ENCODE data around the gene NECAB3.
A peak's percentile ranks its signal among the peaks of the same experiment; 100 is the strongest.
"Not testable (repeated sequence)": the region's sequence is repeated elsewhere in the genome, so short reads cannot be mapped to it uniquely, and the experiment has no call there.

NECAB3 gene

DNA sequence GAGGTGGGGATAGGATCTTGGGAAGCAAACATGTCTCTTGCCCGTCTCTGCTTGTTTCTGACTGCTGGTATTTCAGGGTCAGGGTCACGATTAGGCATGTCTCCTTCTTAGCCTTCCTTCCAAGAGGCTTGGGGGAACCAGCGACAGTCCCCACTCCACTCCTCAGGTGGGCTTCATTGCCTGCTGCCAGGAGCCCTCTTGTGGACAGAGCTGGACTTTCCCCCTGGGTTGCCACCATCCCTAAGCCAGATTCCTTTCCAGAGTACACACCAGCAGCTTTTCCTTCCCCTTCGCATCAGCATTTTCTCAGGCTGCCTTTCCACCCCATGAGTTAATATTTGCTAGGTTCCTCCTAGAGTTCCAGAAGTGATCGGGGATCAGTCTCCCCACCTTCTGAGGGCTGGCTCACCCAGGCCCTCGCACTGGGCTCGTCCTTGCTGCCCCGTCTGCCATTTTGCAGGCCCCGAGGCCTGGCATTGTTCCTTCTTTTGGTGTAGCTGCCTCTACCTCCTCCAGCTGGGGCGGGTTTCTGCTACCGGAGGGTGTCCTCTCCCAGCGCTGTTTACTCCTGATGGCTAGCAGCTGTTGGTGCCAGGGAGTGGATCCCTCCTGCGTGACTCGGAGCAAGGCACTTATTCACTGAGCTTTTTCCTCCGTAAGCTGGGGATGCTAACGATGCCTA is 20.9 kb downstream of the NECAB3 start:
- Histone ChIP-seq H3K9me3 (ENCODE audit: control insufficient read depth in 2 of 2, low read length in 2 of 2) (no peaks in the 10 kb centered on the region), H3K27me3 (ENCODE audit: control insufficient read depth in 1 of 2, insufficient read depth in 2 of 2, low read length in 2 of 2) (no peaks in the 10 kb centered on the region), H3K27ac (ENCODE audit: low read length) (peak overlapping the region; percentile 31), H3K4me3 (ENCODE audit: low read length in 2 of 2) (peak overlapping the region; percentile 64 to 67), H3K36me3 (ENCODE audit: control insufficient read depth in 2 of 2, insufficient read depth in 2 of 2, low read length in 2 of 2) (peaks cover 4 to 9% of the 10 kb centered on the region in 2 donors), H3K9ac (ENCODE audit: low read length in 2 of 2) (peak overlapping the region; percentile 52 to 73), H3K4me1 (ENCODE audit: control insufficient read depth, insufficient read depth, low read length) (peaks cover 24% of the 10 kb centered on the region)

- Histone ChIP-seq H3K4me3 (ENCODE audit: low read length in 2 of 2) (no peak overlapping the region), H3K9ac (ENCODE audit: low read length in 2 of 2) (no peak overlapping the region), H3K9me3 (ENCODE audit: control insufficient read depth in 2 of 2, low read length in 2 of 2) (no peaks in the 10 kb centered on the region), H3K36me3 (ENCODE audit: control insufficient read depth in 2 of 2, insufficient read depth in 2 of 2, low read length in 2 of 2) (no peaks in the 10 kb centered on the region), H3K27me3 (ENCODE audit: control insufficient read depth in 1 of 2, insufficient read depth in 2 of 2, low read length in 2 of 2) (no peaks in the 10 kb centered on the region), H3K4me1 (ENCODE audit: control insufficient read depth, insufficient read depth, low read length) (peaks cover 33% of the 10 kb centered on the region), H3K27ac (ENCODE audit: low read length) (no peak overlapping the region)
Measured at GRCh38 chr20:33651562-33652048, 22.6 kb downstream of the NECAB3 start.

DNA sequence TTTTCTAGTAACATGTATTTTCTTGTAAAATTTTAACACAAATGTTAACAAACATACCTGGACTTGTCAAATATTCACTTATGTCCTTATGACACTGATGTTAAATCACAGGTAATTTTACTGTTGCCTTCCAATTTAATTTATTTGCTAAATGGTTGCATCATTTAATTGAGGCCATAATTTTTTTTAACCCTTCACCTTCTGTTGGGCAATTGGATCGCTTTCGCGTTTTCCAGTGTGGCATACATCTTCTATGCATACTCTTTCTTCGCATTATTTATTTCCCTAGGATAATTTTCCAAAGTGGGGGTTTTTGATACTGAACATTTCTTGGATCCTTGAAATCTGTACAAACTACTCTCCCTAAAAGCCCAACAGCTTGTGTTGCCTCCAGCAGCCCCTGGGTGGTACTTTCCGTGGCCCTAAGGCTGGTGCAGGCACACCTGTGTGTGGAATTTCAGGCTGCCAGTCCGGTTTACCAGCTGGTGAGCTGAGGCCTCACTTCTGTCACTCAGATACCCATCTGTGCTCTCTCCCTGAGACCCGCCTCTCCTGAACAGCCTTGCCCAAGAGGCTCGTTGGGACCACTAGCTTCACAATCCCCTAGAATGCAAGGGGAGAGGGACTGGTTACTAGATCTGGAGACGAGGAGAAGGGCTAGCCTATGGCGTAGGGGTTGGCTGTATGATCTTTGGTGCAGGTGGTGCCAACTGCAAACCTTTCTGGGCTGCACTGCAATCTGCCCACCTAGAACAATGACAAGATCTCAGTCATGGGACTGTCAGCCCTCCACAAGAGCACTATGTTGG is 23.3 kb downstream of the NECAB3 start:
- peaks cover 0 to 2% of the 10 kb centered on the region in 2 donors for H3K36me3 ChIP-seq (ENCODE audit: control insufficient read depth in 2 of 2, insufficient read depth in 2 of 2, low read length in 2 of 2)
- no peak overlapping the region for H3K4me3 ChIP-seq (ENCODE audit: low read length in 2 of 2)
- no peak overlapping the region for H3K27ac ChIP-seq (ENCODE audit: low read length)
- no peaks in the 10 kb centered on the region for H3K27me3 ChIP-seq (ENCODE audit: control insufficient read depth in 1 of 2, insufficient read depth in 2 of 2, low read length in 2 of 2)
- H3K4me1 ChIP-seq (ENCODE audit: control insufficient read depth, insufficient read depth, low read length) = peaks cover 33% of the 10 kb centered on the region
- no peaks in the 10 kb centered on the region for H3K9me3 ChIP-seq (ENCODE audit: control insufficient read depth in 2 of 2, low read length in 2 of 2)
- no peak overlapping the region for H3K9ac ChIP-seq (ENCODE audit: low read length in 2 of 2)

- peaks cover 33% of the 10 kb centered on the region for H3K4me1 ChIP-seq (ENCODE audit: control insufficient read depth, insufficient read depth, low read length)
- H3K27me3 ChIP-seq (ENCODE audit: control insufficient read depth in 1 of 2, insufficient read depth in 2 of 2, low read length in 2 of 2) = no peaks in the 10 kb centered on the region
- H3K27ac ChIP-seq (ENCODE audit: low read length) = no peak overlapping the region
- H3K9me3 ChIP-seq (ENCODE audit: control insufficient read depth in 2 of 2, low read length in 2 of 2) = no peaks in the 10 kb centered on the region
- H3K36me3 ChIP-seq (ENCODE audit: control insufficient read depth in 2 of 2, insufficient read depth in 2 of 2, low read length in 2 of 2) = peaks cover 6 to 8% of the 10 kb centered on the region in 2 donors
- H3K9ac ChIP-seq (ENCODE audit: low read length in 2 of 2) = no peak overlapping the region
- H3K4me3 ChIP-seq (ENCODE audit: low read length in 2 of 2) = no peak overlapping the region
Measured at GRCh38 chr20:33650111-33650752, 24.0 kb downstream of the NECAB3 start.

DNA sequence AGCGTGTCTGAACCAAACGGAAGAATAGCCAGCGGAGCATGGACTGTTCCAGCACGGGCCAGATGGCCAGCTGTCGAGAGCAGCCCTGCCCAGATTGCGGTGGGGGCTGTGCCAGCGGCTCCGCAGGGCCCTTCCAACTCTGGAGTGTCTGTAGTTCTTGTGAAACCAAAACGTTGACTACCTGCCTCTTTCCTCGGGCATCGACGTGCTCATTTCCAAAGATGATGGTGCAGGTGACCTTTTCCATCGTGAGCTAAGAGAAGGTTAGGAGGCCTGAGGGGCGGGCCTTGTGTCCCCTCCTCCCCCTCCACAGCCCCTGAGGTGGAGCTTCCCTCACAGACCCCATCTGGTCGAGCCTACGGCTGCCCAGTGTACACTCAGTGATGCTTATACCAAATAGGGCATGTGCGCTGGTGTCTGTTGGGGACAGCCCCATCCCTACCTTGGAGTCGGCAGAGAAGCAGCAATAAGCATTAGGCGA is 25.0 kb downstream of the NECAB3 start:
- no peak overlapping the region for H3K27ac ChIP-seq (ENCODE audit: low read length)

DNA sequence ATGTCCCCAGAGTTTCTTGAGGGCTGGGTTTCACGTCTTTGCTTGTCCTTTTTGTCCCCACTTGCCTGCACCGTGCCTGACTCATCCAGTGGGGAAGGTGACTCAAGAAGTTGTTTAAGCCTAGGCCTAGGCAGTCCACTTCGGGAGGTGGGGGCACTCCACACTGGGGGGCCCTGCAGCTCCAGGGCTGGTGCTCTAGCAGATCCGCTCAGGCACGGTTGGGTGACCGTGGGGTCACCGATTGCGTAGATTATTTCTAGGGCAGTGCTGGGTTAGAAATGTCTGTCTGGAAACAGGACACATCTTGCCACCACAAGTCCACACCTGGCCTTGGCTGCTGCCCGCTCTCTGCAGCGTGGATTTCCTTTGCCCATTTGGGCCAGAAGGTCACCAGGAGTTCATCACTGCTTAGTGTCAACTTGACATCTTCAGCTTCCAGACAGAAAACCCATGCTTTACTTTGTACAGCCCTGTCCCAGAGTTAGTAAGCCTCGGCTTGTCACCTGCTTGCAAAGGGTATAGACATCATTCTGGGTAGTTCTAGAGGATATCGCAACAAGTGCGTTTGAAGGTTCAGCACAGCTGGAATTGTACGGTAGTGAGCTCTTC is 25.7 kb downstream of the NECAB3 start:
- peaks cover 20% of the 10 kb centered on the region in 2 donors for H3K36me3 ChIP-seq (ENCODE audit: control insufficient read depth in 2 of 2, insufficient read depth in 2 of 2, low read length in 2 of 2)
- peaks cover 31% of the 10 kb centered on the region for H3K4me1 ChIP-seq (ENCODE audit: control insufficient read depth, insufficient read depth, low read length)
- H3K4me3 ChIP-seq (ENCODE audit: low read length in 2 of 2) = peak overlapping the region in 1 of 2 donors; percentile 47
- no peaks in the 10 kb centered on the region for H3K9me3 ChIP-seq (ENCODE audit: control insufficient read depth in 2 of 2, low read length in 2 of 2)
- no peaks in the 10 kb centered on the region for H3K27me3 ChIP-seq (ENCODE audit: control insufficient read depth in 1 of 2, insufficient read depth in 2 of 2, low read length in 2 of 2)
- H3K9ac ChIP-seq (ENCODE audit: low read length in 2 of 2) = no peak overlapping the region
- no peak overlapping the region for H3K27ac ChIP-seq (ENCODE audit: low read length)

More for the DNA sequence above, 25.0 kb downstream of the NECAB3 start:
- Histone ChIP-seq H3K27me3 (ENCODE audit: control insufficient read depth in 1 of 2, insufficient read depth in 2 of 2, low read length in 2 of 2) (no peaks in the 10 kb centered on the region), H3K4me3 (ENCODE audit: low read length in 2 of 2) (peak overlapping the region; percentile 28 to 47), H3K4me1 (ENCODE audit: control insufficient read depth, insufficient read depth, low read length) (peaks cover 37% of the 10 kb centered on the region), H3K36me3 (ENCODE audit: control insufficient read depth in 2 of 2, insufficient read depth in 2 of 2, low read length in 2 of 2) (peaks cover 15 to 18% of the 10 kb centered on the region in 2 donors), H3K9ac (ENCODE audit: low read length in 2 of 2) (peak overlapping the region in 1 of 2 donors; percentile 29), H3K9me3 (ENCODE audit: control insufficient read depth in 2 of 2, low read length in 2 of 2) (no peaks in the 10 kb centered on the region)

GRCh38 chr20:33647603-33648395 is 26.4 kb downstream of the NECAB3 start:
- no peaks in the 10 kb centered on the region for H3K27me3 ChIP-seq (ENCODE audit: control insufficient read depth in 1 of 2, insufficient read depth in 2 of 2, low read length in 2 of 2)
- H3K9me3 ChIP-seq (ENCODE audit: control insufficient read depth in 2 of 2, low read length in 2 of 2) = no peaks in the 10 kb centered on the region
- H3K27ac ChIP-seq (ENCODE audit: low read length) = no peak overlapping the region
- H3K4me3 ChIP-seq (ENCODE audit: low read length in 2 of 2) = peak overlapping the region in 1 of 2 donors; percentile 47
- H3K4me1 ChIP-seq (ENCODE audit: control insufficient read depth, insufficient read depth, low read length) = peaks cover 25% of the 10 kb centered on the region
- H3K36me3 ChIP-seq (ENCODE audit: control insufficient read depth in 2 of 2, insufficient read depth in 2 of 2, low read length in 2 of 2) = peaks cover 24 to 26% of the 10 kb centered on the region in 2 donors
- no peak overlapping the region for H3K9ac ChIP-seq (ENCODE audit: low read length in 2 of 2)

- H3K27me3 ChIP-seq (ENCODE audit: control insufficient read depth in 1 of 2, insufficient read depth in 2 of 2, low read length in 2 of 2); H3K27ac ChIP-seq (ENCODE audit: low read length); H3K4me3 ChIP-seq (ENCODE audit: low read length in 2 of 2); H3K9me3 ChIP-seq (ENCODE audit: control insufficient read depth in 2 of 2, low read length in 2 of 2); H3K9ac ChIP-seq (ENCODE audit: low read length in 2 of 2): not testable (repeated sequence)
- Histone ChIP-seq H3K4me1 (ENCODE audit: control insufficient read depth, insufficient read depth, low read length) (peaks cover 25% of the 10 kb centered on the region), H3K36me3 (ENCODE audit: control insufficient read depth in 2 of 2, insufficient read depth in 2 of 2, low read length in 2 of 2) (peaks cover 26 to 34% of the 10 kb centered on the region in 2 donors)
Measured at GRCh38 chr20:33646959-33647602, 27.1 kb downstream of the NECAB3 start.

GRCh38 chr20:33646191-33646590 is 28.0 kb downstream of the NECAB3 start:
- peaks cover 25% of the 10 kb centered on the region for H3K4me1 ChIP-seq (ENCODE audit: control insufficient read depth, insufficient read depth, low read length)
- H3K9me3 ChIP-seq (ENCODE audit: control insufficient read depth in 2 of 2, low read length in 2 of 2) = no peaks in the 10 kb centered on the region
- peaks cover 30 to 40% of the 10 kb centered on the region in 2 donors for H3K36me3 ChIP-seq (ENCODE audit: control insufficient read depth in 2 of 2, insufficient read depth in 2 of 2, low read length in 2 of 2)
- no peak overlapping the region for H3K9ac ChIP-seq (ENCODE audit: low read length in 2 of 2)
- H3K27me3 ChIP-seq (ENCODE audit: control insufficient read depth in 1 of 2, insufficient read depth in 2 of 2, low read length in 2 of 2) = no peaks in the 10 kb centered on the region
- no peak overlapping the region for H3K27ac ChIP-seq (ENCODE audit: low read length)
- no peak overlapping the region for H3K4me3 ChIP-seq (ENCODE audit: low read length in 2 of 2)

Data from stomach smooth muscle (tissue), 2 donors.